Superior temporal gyrus (tissue), 1 donor: ENCODE results near the gene XRN2.
"Not testable (repeated sequence)": the region's sequence is repeated elsewhere in the genome, so short reads cannot be mapped to it uniquely, and the experiment has no call there.

Source experiments
- DNase-seq: peaks from one replicate; pipeline ENCODE4 v3.0.0-alpha.2; 2016; ENCODE audit errors: extremely low spot score

XRN2 gene

DNA sequence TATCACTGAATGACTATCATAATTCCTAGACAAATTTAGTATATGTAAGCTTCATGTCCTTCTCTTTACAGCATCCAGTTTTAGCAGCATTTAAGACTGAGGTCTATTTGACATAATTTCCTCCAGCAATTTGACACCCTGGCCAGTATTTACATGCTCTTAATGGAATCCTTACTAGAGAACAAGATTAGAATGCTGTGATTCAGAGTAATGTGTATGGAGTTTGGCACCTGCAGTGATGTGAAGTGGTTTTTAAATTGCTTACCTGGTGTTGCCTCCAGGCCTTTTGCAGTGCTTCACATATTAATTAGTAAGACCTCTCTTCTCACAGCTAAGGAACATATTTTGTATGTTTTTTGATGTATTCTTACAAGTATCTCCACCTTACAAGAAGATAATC lies 84.4 kb downstream of the XRN2 start:
- DNase-seq: no peak

DNA sequence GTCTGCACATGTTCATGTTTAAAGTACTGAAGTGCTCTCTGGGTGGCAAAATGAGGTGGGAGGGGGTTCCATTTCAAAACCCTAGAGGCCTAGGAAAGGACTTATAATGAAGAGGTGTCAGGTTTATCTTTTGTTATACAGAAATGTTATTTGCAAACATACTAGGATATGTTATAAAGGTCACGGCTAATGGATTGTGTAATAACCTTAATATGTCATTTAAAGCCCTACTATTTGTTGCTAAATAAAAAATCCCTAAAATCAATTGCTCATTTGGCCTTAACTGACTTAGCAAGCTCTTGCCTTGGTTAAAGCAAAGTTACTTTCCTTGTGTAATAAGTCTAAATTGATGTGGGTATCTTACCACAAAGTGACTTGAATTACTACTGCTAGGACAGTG lies 85.4 kb downstream of the XRN2 start:
- no peak for DNase-seq

DNA sequence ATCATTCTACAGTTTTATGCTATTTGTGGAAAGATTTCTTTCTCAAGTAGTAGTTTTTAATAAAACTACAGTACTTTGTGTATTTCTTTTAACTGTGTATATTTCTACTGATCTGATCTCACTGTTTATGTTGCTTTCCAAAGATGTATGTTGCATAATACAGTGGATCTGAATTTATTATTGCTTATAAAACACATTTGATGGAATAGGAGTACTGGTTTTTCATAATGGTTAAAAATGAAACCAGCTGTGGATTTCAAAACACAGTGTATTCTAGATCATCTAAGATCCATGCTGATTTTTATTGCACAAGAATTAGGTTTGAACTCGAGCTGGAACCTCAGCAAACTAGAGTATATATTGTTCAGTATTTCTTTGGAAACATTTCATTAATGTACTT lies 86.2 kb downstream of the XRN2 start:
- no peak for DNase-seq

DNA sequence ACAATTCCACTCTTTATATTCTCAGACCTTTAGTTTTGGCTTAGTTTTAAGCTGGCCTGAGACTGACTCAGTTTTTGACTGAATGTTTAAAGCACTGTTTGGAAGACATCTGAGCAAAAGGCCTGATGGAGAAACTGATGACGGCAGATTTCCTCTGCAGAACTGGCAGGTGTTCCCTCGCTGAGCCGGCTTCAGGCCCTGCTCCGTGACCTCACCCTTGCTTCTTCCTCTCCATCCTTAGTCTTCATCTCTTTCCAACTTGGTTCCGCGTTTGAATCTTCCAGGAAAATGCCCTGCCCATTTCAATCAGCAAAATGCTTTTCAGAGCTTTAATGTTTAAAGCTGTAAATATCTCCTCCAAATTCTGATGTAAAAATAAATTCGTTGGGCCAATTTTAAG lies 87.6 kb downstream of the XRN2 start:
- no peak for DNase-seq

DNA sequence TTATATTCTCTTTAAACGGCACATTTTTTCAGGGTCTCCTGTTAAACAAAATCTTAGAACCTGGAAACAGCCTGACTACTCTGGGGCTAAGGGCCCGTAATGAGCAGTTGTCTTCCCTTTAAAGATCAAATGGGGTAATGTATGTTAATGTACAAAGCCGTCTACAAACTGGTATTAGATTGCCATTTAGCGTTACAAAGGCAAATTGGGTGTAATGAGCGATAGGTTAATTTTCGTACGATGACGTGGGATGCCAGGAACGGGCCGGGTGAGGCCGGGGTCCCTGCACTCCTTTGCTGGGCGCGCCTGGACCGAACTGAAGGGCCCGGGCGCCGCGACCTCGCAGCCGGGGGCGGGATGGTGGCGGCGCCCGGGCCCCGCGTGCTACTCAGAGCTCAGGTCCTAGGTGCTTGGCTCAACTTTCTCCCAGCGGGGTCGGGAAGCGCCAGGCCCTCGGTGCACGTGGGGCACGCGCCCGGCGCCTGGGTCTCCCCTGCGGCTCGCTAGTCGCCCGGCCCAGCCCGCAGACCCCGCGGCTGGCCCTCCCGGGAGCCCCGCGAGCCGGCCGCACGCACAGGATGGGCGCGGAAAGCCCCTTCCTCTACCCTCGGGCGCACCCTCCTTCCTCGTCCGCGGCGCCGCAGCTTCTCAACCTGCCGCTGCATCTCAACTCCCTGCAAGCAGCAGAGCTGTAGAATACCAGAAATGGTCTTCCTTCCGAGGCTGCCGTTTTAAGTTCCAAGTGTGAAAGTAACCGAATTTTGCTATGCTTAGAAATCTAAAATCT lies 88.2 kb downstream of the XRN2 start:
- no peak for DNase-seq

DNA sequence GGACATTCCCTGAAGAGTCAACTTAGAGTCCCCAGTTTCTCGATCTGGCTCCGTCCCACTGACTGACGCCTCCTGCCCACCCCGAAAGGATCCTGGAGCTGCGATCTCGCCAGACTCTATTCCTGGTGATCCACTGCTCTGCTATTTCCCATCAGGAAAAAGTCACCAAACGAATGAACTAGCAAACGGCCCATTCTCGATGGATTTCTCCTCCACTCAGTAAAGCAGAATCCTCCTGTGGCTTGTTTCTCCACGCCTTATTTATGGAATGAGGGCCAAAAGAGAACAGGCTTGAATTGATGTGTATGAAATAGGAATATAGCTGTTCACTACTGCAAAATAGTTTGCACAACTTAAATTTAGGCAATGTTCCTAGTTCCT lies 88.8 kb downstream of the XRN2 start:
- no peak for DNase-seq

DNA sequence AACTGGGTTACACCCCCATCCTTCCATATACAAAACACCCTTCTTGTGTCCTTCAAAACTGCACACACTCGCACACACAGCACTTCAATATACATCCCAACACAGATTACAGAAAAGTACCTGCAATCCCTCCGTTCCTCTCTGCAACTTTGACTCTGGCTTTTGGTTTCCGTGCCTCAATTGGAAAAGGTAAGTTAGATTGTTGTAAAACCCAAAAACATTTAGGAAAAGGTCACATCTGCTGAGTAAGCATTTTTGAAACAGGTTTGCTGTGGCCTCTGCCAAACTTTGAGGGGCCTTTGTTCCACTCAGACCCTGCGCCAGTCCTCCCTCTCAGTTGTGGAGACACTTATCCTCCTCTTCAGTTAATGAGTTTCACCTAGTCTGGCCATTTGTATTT lies 90.0 kb downstream of the XRN2 start:
- no peak for DNase-seq

DNA sequence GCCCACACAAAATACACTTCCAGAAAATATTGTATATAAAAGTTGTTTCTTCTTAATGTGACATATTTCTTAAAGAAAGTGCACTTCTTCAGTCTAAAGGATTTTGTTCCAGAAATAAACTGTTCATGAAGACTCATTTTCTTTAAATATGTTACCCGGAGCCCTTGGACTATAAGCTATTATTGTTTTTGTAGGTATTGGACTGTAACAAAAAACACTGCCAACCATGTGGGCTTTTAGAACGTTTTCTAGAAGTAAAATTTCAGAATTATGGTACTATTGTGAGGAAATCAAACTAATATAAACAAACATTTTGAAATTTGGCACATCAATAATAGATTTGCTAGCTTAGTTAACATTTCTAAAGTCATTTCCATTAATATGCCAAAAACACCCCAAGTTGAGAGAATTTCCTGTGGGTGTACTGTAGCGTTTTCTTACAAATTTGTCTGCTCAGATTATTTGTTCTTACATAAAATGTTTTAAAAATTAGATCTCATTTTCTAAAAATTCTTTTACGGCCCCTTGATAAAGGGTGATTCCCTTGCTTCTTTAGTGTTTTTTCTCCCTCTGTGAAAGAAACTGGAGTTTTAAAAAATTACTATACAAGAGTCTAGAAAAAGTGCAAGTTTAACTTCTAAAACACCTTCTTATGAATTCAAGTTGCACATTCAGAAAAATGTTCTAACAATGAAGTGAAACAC lies 90.8 kb downstream of the XRN2 start:
- no peak for DNase-seq

DNA sequence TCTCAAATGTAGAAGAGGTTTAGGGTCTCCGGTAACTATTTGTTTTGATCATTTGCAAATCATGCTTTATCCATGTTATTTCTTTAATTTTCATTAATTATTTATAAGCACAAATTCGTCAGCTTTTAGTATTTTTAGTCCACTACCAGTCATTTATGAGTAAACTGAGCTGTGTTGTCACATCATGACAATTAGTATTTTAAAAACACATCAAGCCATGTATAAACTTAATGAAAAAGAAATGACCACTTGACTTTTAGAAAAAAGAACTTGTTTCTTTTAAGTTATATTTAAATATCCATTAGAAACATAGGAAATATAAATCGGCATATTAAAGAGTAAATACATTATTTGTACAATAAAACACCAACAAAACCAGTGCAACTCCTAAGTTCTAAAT lies 91.4 kb downstream of the XRN2 start:
- no peak for DNase-seq

DNA sequence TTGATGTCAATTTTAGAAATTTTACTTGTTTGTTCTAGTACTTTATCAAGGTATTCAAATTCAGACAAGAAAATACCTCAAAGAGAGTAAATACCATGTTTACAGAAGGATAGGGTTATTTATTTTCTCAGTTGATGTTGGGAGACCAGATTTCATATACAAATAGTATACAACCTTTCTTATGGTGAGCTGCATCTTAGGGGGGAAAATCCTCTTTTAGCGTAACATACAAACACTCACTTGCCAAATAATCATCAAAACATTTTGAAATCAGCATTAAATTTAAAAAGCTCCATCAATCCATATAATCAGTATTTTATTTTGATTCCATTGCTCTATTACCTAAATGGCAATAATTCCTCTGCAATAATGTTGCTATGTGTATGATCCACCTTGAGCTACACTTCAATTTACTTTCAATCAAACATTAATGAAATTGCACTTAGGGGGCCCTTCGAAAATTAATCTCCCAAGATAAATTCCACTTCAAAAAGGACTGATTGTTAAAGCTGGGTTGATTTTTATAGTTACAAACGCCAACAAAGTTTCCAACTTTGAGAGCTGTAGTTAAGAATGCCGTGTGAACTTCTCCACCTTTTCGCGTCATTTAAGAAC lies 92.0 kb downstream of the XRN2 start:
- no peak for DNase-seq

DNA sequence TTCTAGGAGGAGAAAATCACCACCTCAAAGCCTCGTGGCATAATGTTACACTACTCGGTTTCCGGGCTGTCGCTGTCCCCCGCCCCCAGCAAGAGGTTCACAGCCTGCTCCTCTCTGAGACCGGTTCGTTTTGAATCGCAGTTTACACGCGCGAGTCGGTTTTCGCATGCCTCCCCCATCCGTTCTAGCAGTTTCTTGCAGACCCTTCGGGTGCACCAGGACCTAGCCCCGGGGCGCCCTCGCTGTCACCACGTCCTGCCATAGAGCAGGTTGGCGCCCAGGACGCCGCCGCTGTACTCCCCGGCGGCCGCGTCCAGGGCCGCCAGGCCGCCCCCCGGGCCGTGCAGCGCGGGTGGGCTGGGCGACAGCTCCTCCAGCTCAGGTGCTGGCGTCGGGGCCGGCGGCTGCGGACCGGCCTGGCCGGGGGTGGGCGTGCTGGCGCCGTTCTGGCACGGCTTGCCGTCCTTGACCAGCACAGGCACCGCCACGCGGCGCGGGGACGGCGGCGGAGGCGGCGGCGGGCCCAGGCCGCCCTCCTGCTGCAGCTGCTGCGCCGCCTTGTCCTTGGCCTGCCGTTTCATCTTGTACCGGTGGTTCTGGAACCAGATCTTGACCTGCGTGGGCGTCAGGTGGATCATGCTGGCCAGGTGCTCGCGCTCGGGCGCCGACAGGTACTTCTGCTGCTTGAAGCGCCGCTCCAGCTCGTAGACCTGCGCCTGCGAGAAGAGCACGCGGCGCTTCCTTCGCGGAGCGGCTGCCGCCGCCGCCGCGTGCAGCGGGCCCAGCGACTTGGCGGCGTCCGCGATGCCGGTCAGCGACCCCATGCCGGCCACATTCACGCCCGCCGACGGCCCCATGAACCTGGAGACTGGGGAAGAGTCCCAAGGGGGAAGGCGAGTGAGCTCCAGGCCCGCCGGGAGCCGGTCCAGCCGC lies 92.8 kb downstream of the XRN2 start:
- DNase-seq: no peak

DNA sequence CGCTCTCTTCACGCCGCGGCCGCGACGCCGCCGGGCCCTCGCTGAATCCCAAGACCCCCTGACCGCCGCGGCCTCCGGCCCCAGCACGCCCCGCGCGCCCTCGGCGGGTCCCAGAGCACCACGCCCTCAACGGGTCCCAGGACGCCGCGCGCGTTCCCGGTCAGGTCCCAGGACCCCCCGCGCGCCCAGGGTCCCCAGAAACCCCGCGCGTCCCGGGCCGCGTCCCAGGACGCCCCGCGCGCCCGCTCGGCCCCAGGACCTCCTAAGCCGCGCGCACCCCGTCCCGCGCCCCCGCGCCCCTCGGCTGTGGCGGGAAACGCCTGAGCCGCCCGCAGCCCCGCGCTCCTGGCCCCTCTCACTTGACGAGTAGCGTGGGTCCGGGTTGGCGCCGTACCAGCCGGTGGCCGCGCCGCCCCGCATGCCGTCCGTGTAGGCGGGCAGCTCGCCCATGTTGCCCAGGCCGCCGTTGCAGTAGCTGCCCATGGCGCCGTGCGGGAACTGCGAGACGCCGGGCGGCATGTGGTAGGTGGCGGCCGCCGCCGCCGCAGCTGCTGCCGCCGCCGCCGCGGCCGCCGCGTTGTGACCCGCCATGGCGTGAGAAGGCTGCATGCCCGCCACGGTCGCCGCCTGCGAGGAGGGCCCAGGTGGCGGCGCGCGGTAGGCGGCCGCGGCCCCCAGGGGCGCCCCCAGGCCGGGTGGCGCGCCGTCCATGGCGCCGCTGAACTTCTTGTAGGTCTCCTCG lies 93.6 kb downstream of the XRN2 start:
- no peak for DNase-seq

DNA sequence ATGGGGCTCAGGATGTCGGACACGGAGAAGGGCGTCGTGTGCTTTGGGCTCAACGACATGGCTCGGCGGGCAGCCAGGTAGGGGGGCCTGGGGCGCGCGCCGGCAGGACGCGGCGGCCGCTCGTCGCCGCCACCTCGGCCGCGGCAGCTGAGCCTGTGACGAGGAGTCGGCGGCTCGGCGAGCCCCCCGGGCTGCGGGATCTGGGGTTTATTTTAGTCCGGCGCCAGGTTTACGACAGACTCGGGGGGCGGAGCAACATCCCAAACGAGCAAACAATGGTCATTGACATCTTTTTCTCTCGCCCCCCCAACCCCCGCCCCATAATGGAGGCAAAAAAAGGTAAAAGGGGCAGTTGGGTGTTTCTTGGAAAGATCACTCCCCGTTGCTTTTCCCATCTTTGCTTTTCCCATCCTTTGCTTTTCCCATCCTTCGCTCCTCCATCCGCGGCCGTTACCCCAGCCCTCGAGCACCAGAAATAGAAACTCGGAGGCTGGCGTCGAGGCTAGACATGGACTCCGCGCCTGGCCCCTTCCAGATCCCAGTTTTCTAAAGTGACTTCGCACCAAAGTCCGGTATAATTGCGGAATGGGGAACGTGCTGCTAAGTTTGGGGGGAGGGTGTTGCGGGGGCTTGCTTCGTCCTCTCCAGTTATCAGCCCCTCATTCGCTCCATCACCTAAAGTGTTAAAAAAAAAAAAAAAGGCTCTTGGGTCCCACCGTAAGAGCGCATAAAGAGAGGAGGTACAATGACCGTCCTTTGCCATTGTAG lies 94.4 kb downstream of the XRN2 start, which contains the start of gene NKX2-4:
TSS of gene NKX2-4 (minus strand) at position 186 of the 768 bp plus-strand sequence. CDS start at position 59, 127 bp downstream.
- no peak for DNase-seq

DNA sequence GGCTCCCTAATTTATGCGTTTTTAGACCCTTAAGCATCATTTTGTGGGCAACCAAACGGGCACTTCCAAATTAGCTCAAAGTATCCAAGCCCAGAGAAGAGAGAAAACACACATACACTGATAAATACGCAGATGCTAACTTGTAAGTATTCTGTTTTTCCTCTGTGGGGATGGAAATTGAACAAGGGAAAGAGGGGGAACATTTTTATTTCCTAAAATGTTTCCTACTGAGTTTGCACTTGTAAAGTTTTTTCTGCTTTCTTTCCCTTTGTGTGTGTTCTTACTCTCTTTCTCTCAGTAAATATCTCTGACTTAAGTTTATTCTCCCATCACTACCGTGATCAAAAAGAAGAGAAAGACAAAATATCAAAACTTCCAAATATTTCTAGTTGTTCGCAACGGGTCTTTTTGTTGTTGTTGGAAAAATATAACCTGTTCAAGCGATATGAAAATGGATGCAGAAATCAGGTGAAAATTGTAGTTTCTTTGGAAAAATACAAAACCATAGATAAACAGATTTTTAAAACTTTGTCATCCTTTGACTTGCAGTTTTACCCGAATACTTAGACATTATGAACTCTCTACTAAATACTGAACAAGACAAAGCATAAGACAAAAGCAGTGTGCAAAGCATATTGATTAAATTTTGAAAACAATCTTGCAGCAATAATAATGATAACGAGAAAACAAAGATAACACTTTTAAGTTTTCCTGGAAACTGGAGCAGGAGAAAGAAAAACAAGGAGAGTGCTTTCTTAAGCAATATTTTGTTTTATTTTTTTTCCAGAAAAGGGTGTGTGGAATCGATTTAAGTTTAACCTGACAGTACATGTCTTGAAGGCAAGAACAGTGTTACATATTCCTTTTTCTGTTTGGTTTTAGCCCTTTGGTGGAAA lies 95.2 kb downstream of the XRN2 start:
- DNase-seq: no peak

DNA sequence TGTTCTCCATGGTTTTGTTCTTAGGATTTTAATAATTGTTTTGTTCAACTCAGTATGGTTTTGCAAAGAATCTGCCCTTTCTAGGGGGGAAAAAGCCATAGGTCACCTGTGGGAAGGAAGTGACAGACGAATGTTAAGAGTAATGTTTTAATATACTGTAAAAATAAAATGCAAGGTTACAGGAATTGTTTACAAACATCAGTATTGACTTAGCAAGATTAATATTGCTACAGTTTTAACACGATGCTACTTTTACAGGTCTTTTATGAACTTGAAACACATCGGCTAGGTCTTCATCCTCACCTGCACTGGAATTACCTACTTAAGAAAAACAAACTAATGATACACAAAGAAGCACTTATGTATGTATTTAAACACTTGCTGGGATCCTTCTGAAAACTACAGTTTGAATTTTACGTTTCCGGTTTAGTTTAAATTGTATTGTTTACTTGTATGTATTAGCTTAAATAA lies 95.9 kb downstream of the XRN2 start:
- DNase-seq: no peak

DNA sequence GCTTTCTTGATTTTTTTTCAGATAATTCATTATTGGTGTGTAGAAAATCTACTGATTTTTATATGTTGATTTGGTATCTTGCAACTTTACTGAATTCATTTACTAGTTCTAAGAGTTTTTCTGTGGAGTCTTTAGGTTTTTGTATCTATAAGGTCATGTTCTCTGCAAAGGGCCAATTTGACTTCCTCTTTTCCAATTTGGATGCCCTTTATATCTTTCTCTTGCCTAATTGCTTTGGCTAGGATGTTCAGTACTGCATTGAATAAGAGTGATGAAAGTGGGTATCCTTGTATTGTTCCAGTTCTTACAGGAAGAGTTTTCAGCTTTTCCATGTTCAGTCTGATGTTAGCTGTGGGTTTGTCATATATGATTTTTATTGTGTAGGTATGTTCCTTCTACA lies 108.6 kb downstream of the XRN2 start:
- no peak for DNase-seq

DNA sequence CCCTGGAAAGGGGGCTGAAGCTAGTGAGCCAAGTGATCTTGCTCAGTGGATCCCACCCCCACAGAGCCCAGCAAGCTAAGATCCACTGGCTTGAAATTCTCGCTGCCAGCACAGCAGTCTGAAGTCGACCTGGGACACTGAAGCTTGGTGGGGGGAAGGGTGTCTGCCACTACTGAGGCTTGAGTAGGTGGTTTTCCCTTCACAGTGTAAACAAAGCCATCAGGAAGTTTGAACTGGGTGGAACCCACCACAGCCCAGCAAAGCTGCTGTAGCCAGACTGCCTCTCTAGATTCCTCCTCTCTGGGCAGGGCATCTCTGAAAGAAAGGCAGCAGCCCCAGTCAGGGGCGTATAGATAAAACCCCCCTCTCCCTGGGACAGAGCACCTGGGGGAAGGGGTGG lies 110.9 kb downstream of the XRN2 start:
- not testable (repeated sequence) for DNase-seq

DNA sequence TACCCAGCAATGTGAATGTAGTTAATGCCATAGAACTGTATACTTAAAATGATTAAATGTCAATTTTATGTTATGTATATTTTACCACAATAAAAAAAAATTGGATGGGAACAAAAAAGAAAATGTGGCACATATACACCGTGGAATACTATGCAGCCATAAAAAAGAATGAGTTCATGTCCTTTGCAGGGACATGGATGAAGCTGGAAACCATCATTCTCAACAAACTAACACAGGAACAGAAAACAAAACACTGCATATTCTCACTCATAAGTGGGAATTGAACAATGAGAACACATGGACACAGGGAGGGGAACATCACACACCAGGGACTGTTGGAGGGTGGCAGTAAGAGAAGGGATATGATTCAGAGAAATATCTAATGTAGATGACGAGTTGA lies 116.0 kb downstream of the XRN2 start:
- DNase-seq: not testable (repeated sequence)

DNA sequence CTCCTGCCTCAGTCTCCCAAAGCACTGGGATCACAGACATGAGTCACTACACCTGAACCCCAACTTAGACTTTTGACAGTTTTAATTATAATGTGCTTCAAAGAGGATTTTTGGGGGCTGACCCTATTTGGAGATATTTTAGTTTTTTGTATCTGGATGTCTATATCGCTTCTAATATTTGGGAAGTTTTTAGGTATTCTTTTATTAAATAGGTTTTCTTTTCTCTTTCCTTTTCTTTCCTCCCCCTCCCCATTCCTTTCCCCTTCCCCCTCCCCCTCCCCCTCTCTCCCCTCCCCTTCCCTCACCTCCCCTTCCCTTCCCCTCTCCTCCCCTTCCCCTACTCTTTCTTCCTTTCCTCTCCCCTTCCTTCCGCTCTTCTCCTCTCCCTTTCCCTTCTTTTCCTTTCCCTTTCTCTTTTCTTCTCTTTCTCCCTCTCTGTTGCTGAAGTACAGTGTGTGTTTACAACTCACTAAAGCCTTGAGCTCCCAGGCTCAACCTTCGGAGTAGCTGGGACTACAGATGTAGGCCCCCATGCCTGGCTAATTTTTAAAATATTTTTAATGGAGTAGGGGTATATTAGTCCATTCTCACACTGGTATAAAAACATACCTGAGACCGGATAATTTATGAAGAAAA lies 118.6 kb downstream of the XRN2 start:
- DNase-seq: no peak
